ENCODE measurements around the gene MYO10. TPM values are rescaled to one million over a fixed set of nuclear protein-coding genes. Genes with fewer than 3 reads are reported as not detected.

The MYO10 gene
- total and polyA plus RNA-seq, 2 experiments from 2014 or later = 119 to 276 TPM

- TF ChIP-seq EZH2phosphoT487 (IDR thresholded peaks at IDR 0.05; ENCODE audit: unreplicated experiment) (no peak), ZNF462 (CRISPR knock-in tag; IDR thresholded peaks at IDR 0.05) (no peak), JUNB (IDR thresholded peaks at IDR 0.05; ENCODE audit: unreplicated experiment) (no peak), CTCF (conservative IDR thresholded peaks at IDR 0.05; ENCODE audit: low read depth in 2 of 2) (no peak), EZH2 (IDR thresholded peaks at IDR 0.05; ENCODE audit: low read depth, unreplicated experiment) (no peak), NANOG (IDR thresholded peaks at IDR 0.05; ENCODE audit: borderline replicate concordance) (no peak), REST (IDR thresholded peaks at IDR 0.05; ENCODE audit: unreplicated experiment) (no peak), STAT1 (IDR thresholded peaks at IDR 0.05; ENCODE audit: unreplicated experiment) (no peak), CREB1 (CRISPR knock-in tag; IDR thresholded peaks at IDR 0.05; ENCODE audit: low read depth) (no peak), POLR2AphosphoS5 (IDR thresholded peaks at IDR 0.05; ENCODE audit: low read depth) (no peak), ZNF114 (CRISPR knock-in tag; IDR thresholded peaks at IDR 0.05) (no peak), ETS1 (IDR thresholded peaks at IDR 0.05) (no peak), ZNF331 (CRISPR knock-in tag; IDR thresholded peaks at IDR 0.05; ENCODE audit: low read depth) (no peak)
- H3K9me2 ChIP-seq (ENCODE audit: insufficient read depth) = no peaks in the 10 kb centered on the region
- peaks cover 13% of the 10 kb centered on the region for H3K27me3 ChIP-seq (ENCODE audit: insufficient read depth)
- peaks cover 32% of the 10 kb centered on the region for H3K4me1 ChIP-seq (ENCODE audit: insufficient read depth)
- no peak for DNase-seq (ENCODE audit: low spot score)
- ATAC-seq = no peak
- Mint-ChIP-seq H3K9me3 (no peaks in the 10 kb centered on the region), H3K4me3 (no peak overlapping the region), H3K27ac (no peak overlapping the region), H3K36me3 (ENCODE audit: low read depth) (peaks cover 3% of the 10 kb centered on the region; the same call in 1 of the 3 replicates), H3K4me1 (peaks cover 39% of the 10 kb centered on the region), H3K27me3 (ENCODE audit: insufficient read depth, low read depth, poor library complexity) (peaks cover 9% of the 10 kb centered on the region)
- peaks cover 41% of the 10 kb centered on the region for H4K20me1 ChIP-seq (replicated peaks; ENCODE audit: insufficient read depth)
- no peaks in the 10 kb centered on the region for H3K36me3 ChIP-seq (ENCODE audit: insufficient read depth)
- H3K4me3 ChIP-seq = no peak overlapping the region
- no peak overlapping the region for H3K27ac ChIP-seq (ENCODE audit: low read depth)
- H3F3A ChIP-seq (replicated peaks; ENCODE audit: low read depth) = no peaks in the 10 kb centered on the region
- H3K4me2 ChIP-seq = no peak overlapping the region
- peaks cover 94% of the 10 kb centered on the region for H3K79me2 ChIP-seq (replicated peaks; ENCODE audit: insufficient read depth)
- no peak overlapping the region for H2AFZ ChIP-seq
Measured at GRCh38 chr5:16929347-16929746, 6.7 kb downstream of the MYO10 start.

All from GM23338 (cell line).